Esophagus squamous epithelium (tissue), 4 donors: Measurements from ENCODE around the gene TEX44.

Experiments
- CTCF ChIP-seq, 6 experiments: fragments of 450-650 bp in 4 of 6; fragments of 200-600 bp in 2 of 6; sonication (generic) in 2 of 6; IDR thresholded peaks; one replicate each; pipeline ENCODE4 v1.5.1; 2016 to 2019; ENCODE audit warnings: antibody characterized with exemption in 6 of 6, mild to moderate bottlenecking in 4 of 6, moderate library complexity in 4 of 6
- POLR2A ChIP-seq, 4 donors: fragments of 450-650 bp; IDR thresholded peaks; one replicate each; pipeline ENCODE4 v1.6.1; 2017; ENCODE audit warnings: antibody characterized with exemption in 4 of 4, mild to moderate bottlenecking in 4 of 4, moderate library complexity in 3 of 4

- TF ChIP-seq CTCF (IDR thresholded peaks at IDR 0.05) = no peak
- no peak for TF ChIP-seq POLR2A (IDR thresholded peaks at IDR 0.05)
Measured at GRCh38 chr2:231547315-231548110, 45.2 kb upstream of the TEX44 start.
